ENCODE data around the gene SMARCC2.

SMARCC2 gene

GRCh38 chr12:56193025-56193578 is 3.8 kb upstream of the SMARCC2 start (continued):
- TF ChIP-seq YY2 (tag by site-specific recombination; IDR thresholded peaks at IDR 0.05) (peak; percentile 59; the same call in 1 of the 2 replicates), ZNF324 (tag by site-specific recombination; IDR thresholded peaks at IDR 0.05) (no peak), ZNF449 (tag by site-specific recombination; IDR thresholded peaks at IDR 0.05) (peak; percentile 40; the same call in 1 of the 2 replicates), ZNF621 (tag by site-specific recombination; IDR thresholded peaks at IDR 0.05) (no peak), ZXDB (tag by site-specific recombination; IDR thresholded peaks at IDR 0.05) (0 out of 2 replicates have a peak, but pooled peaks have one; percentile 32), ZNF664 (tag by site-specific recombination; IDR thresholded peaks at IDR 0.05) (peak; percentile 14; the same call in 1 of the 2 replicates), YY1 (tag by site-specific recombination; IDR thresholded peaks at IDR 0.05) (peak; percentile 70; the same call in 1 of the 2 replicates)
- TF ChIP-seq, protein P1, sequence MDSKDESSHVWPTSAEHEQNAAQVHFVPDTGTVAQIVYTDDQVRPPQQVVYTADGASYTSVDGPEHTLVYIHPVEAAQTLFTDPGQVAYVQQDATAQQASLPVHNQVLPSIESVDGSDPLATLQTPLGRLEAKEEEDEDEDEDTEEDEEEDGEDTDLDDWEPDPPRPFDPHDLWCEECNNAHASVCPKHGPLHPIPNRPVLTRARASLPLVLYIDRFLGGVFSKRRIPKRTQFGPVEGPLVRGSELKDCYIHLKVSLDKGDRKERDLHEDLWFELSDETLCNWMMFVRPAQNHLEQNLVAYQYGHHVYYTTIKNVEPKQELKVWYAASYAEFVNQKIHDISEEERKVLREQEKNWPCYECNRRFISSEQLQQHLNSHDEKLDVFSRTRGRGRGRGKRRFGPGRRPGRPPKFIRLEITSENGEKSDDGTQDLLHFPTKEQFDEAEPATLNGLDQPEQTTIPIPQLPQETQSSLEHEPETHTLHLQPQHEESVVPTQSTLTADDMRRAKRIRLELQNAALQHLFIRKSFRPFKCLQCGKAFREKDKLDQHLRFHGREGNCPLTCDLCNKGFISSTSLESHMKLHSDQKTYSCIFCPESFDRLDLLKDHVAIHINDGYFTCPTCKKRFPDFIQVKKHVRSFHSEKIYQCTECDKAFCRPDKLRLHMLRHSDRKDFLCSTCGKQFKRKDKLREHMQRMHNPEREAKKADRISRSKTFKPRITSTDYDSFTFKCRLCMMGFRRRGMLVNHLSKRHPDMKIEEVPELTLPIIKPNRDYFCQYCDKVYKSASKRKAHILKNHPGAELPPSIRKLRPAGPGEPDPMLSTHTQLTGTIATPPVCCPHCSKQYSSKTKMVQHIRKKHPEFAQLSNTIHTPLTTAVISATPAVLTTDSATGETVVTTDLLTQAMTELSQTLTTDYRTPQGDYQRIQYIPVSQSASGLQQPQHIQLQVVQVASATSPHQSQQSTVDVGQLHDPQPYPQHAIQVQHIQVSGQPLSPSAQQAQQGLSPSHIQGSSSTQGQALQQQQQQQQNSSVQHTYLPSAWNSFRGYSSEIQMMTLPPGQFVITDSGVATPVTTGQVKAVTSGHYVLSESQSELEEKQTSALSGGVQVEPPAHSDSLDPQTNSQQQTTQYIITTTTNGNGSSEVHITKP (tag by site-specific recombination; IDR thresholded peaks at IDR 0.05): 0 out of 2 replicates have a peak, but pooled peaks have one; percentile 9

DNA sequence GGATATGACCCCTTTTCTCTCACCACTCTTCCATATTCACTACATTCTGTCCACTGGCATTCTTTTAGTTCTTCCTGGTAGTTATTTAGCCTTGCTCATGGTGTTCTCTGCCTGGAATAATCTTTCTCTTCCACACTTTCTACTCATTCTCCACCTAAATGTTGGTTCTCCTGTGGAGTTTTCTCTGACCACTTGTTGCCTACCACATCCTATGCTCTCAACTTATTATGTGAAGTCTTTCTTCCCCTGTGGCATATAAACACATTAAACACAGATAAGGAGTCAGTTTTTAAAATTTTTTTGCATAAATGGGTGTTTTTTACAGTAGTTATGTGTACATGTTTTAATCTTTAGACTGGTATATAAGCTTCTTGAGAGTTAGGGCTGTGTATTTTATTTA is 3.3 kb upstream of the SMARCC2 start:
- TF ChIP-seq SCRT1 (tag by site-specific recombination; IDR thresholded peaks at IDR 0.05; ENCODE audit: borderline replicate concordance) (peak; percentile 56; the same call in 1 of the 2 replicates), SCRT2 (tag by site-specific recombination; IDR thresholded peaks at IDR 0.05) (peak; percentile 82), ZSCAN16 (tag by site-specific recombination; IDR thresholded peaks at IDR 0.05) (no peak), ZNF791 (tag by site-specific recombination; IDR thresholded peaks at IDR 0.05) (no peak)
- H3K36me3 ChIP-seq (ENCODE audit: control insufficient read depth in 2 of 2, insufficient read depth in 1 of 2, low read length in 2 of 2): no peaks in the 10 kb centered on the region; a peak in 1 of 3 replicates
- H3K4me3 ChIP-seq (ENCODE audit: low read depth, low read length): no peak overlapping the region
- H3K4me1 ChIP-seq (ENCODE audit: control insufficient read depth, insufficient read depth, low read length): no peaks in the 10 kb centered on the region; the same call in 1 of the 2 replicates
- no peak overlapping the region for H3K27ac ChIP-seq (ENCODE audit: extremely low read depth, low read depth, low read length)
- CTCF ChIA-PET: interaction anchor here (0.6 to 6.1 kb wide), 19 partner anchors 9 to 501 kb away, joined by 3 to 86 read pairs (median 4); partner anchors contain the start of genes ESYT1, RNF41, RPL41 and ZC3H10
- POLR2A ChIA-PET: interaction anchor here (1.9 to 5.3 kb wide), 2 partner anchors 15 to 29 kb away, joined by 5 to 59 read pairs; partner anchors contain the start of gene RNF41
- no peaks in the 10 kb centered on the region for H3K9me3 ChIP-seq (ENCODE audit: control insufficient read depth, insufficient read depth, low read depth, low read length)

GRCh38 chr12:56190695-56191155 is 1.4 kb upstream of the SMARCC2 start:
- peaks cover 7 to 16% of the 10 kb centered on the region in 2 experiments for H3K36me3 ChIP-seq (ENCODE audit: control insufficient read depth in 2 of 2, insufficient read depth in 1 of 2, low read length in 2 of 2)
- peak overlapping the region; percentile 86 for H3K27ac ChIP-seq (ENCODE audit: extremely low read depth, low read depth, low read length)
- CTCF ChIA-PET: interaction anchor here (0.7 to 6.1 kb wide), 10 partner anchors 16 to 446 kb away, joined by 3 to 86 read pairs (median 13); partner anchors contain the start of genes ANKRD52, ESYT1, RNF41 and RPL41
- peak overlapping the region; percentile 27 for H3K4me3 ChIP-seq (ENCODE audit: low read depth, low read length)
- no peak for TF ChIP-seq ZNF785 (tag by site-specific recombination; IDR thresholded peaks at IDR 0.05)
- 0 out of 2 replicates have a peak, but pooled peaks have one; percentile 57 for TF ChIP-seq PRDM1 (tag by site-specific recombination; IDR thresholded peaks at IDR 0.05)
- no peak for TF ChIP-seq ZNF777 (tag by site-specific recombination; IDR thresholded peaks at IDR 0.05; ENCODE audit: borderline replicate concordance)
- TF ChIP-seq ZNF707 (tag by site-specific recombination; IDR thresholded peaks at IDR 0.05): no peak
- TF ChIP-seq ZNF335 (tag by site-specific recombination; conservative IDR thresholded peaks at IDR 0.05): no peak
- peak; percentile 59 for TF ChIP-seq IKZF3 (tag by site-specific recombination; IDR thresholded peaks at IDR 0.05)
- H3K9me3 ChIP-seq (ENCODE audit: control insufficient read depth, insufficient read depth, low read depth, low read length): no peaks in the 10 kb centered on the region
- POLR2A ChIA-PET: interaction anchor here (0.7 to 5.3 kb wide), 9 partner anchors 16 to 109 kb away, joined by 3 to 59 read pairs (median 14); partner anchors contain the start of genes CS, MYL6, PA2G4 and RNF41
- no peaks in the 10 kb centered on the region; the same call in 1 of the 2 replicates for H3K4me1 ChIP-seq (ENCODE audit: control insufficient read depth, insufficient read depth, low read length)

Measured in HEK293 (cell line).